Measurements from ENCODE around the gene GUF1.

GUF1 gene

DNA sequence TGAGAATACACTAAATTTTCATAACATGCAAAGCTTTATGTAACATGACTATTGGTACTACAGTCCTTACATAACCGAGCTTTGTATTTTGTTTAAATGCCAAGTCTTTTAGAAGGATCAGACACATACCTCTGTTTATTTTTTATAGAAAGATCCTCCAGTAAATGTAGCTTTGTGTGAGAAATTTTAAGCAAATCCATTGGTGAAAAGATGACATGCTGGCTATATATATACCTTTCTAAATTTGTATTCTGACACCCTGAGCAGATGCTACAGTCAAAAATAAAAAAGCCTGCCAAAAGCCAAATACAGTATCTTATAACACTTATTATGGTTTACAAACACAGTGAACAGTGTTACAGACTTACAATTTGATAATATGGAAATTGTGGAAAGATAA, 26.8 kb upstream of the GUF1 start, which contains the start of gene YIPF7:
Gene YIPF7 (minus strand): TSS at position 201 of the 400 bp plus-strand sequence. CDS start 1,525 bp downstream, outside the sequence.
- DNase-seq (ENCODE audit: low read depth): no peak
- no peak within 1 kb of the TSS for H3K4me3 ChIP-seq (ENCODE audit: low read depth, low read length)
- TF ChIP-seq, protein P1, sequence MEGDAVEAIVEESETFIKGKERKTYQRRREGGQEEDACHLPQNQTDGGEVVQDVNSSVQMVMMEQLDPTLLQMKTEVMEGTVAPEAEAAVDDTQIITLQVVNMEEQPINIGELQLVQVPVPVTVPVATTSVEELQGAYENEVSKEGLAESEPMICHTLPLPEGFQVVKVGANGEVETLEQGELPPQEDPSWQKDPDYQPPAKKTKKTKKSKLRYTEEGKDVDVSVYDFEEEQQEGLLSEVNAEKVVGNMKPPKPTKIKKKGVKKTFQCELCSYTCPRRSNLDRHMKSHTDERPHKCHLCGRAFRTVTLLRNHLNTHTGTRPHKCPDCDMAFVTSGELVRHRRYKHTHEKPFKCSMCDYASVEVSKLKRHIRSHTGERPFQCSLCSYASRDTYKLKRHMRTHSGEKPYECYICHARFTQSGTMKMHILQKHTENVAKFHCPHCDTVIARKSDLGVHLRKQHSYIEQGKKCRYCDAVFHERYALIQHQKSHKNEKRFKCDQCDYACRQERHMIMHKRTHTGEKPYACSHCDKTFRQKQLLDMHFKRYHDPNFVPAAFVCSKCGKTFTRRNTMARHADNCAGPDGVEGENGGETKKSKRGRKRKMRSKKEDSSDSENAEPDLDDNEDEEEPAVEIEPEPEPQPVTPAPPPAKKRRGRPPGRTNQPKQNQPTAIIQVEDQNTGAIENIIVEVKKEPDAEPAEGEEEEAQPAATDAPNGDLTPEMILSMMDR (IDR thresholded peaks at IDR 0.05; ENCODE audit: insufficient read depth, low read depth, low read length, missing control alignments): no peak

DNA sequence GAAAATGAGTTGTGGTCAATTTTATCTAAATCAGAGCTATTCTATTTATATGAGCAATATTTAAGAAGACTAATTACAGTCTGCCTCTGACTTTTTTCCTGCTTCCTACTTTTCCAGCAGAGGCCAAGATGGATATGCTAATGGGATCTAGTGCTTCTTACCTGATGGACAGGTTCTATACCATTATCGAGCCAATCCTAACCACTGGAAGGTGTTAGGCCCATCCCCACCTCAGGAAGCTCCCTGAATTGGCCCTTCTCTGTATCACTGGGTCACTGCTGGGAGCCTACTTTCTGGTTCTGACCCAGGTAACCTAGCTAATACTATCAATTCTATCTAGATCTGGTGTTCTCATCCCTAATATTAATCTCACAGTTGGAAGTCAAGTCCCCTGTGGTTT, 26.2 kb upstream of the GUF1 start:
- DNase-seq (ENCODE audit: low read depth): no peak
- no peak overlapping the region for H3K4me3 ChIP-seq (ENCODE audit: low read depth, low read length)
- TF ChIP-seq, protein P1 (IDR thresholded peaks at IDR 0.05; ENCODE audit: insufficient read depth, low read depth, low read length, missing control alignments): no peak

DNA sequence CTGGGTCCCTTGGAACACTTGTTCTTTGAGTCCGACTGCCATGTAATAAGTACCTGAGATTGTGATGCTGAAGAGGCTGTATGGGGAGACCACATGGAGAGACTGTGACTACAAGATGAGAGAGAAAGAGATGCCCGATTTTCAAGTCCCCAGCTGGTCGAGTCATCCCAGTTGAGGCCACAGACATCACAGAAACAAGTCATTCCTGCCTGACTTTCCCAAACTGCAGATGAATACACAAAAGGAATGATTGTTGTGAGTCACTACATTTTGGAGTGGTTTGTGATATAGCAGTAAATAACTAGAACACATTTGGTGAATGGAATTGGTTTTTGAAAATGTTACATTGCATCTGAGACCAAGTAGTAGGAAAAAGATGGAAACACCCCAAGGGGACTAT, 17.8 kb upstream of the GUF1 start:
- H3K4me3 ChIP-seq (ENCODE audit: low read depth, low read length): no peak overlapping the region
- DNase-seq (ENCODE audit: low read depth): no peak
- TF ChIP-seq, protein P1 (IDR thresholded peaks at IDR 0.05; ENCODE audit: insufficient read depth, low read depth, low read length, missing control alignments): no peak

DNA sequence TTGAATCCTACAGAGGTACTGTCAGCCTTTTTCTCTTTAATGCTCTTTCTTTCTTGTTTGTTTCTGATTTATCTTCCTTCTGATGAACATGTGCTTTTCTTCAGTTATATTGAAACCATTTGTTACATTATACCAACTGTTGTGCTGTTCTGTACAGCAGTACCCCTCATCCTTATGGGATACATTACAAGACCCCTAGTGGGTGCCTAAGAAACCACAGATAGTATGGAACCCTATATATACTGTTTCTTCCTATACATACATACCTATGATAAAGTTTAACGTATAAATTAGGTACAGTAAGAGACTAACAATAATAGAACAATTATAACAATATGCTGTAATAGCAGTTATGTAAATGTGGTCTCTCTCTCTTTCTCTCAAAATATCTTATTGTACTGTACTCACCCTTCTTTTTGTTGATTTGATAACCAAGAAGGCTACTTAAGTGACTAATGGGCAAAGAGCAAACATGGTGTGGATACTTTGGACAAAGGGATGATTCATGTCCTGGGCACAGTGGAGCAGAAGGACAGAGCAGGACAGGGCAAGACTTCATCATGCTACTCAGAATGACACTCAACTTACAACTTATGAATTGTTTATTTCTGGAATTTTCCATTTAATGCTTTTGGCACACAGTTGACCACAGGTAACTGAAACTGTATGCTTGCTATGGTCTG, 16.1 kb upstream of the GUF1 start:
- TF ChIP-seq, protein P1 (IDR thresholded peaks at IDR 0.05; ENCODE audit: insufficient read depth, low read depth, low read length, missing control alignments): no peak
- DNase-seq (ENCODE audit: low read depth): no peak
- no peak overlapping the region for H3K4me3 ChIP-seq (ENCODE audit: low read depth, low read length)

DNA sequence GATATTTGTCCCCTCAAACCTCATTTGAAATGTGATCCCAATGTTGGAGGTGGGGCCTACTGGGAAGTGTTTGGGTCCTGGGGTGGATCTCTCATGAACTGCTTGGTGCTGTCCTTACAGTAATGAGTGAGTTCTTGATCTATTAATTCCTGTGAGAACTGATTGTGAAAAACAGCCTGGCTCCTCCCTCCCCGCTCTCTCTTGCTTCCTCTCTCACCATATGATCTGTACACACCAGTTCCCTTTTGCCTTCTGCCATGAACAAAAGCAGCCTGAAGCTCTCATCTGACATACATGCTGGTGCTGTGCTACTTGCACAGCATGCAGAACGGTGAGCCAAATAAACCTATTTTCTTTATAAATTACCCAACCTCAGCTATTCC, 15.6 kb upstream of the GUF1 start:
- H3K4me3 ChIP-seq (ENCODE audit: low read depth, low read length): no peak overlapping the region
- DNase-seq (ENCODE audit: low read depth): peak; percentile 29
- TF ChIP-seq, protein P1 (IDR thresholded peaks at IDR 0.05; ENCODE audit: insufficient read depth, low read depth, low read length, missing control alignments): no peak

DNA sequence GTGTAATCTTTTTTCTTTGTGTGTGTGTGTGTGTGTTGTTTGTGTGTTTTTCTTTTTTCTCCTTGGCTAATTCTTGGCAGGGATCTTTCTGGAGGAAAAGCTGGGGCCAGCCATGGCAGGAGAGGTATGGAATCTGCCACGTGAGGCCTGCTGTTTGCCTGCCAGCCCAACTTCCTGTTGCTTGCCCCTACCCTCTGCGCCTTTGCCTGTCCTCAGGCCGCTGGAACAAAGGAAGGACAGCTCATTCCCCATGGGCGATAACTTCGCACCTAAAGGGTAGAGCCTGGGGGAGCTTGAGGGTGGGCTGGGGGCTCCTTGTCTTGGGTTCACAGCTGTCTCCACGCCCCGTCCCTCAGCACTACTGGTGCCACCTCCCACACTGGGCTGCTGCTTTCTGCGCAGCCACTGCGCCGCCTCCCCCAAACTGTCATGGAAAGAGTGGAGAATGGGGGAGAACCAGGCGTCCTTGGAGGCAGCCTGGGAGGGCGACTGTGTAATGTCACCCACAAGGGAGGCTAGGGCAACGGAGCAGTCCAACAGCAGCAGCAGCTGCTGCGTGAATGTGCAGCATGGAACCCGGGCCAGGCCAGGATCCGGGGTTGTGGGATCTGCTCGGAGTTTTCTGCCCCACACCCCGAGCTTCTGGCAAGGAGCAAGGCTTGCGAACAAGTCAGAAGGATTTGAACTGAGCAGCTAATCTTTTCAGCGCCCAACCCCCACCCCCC, 14.5 kb upstream of the GUF1 start:
- DNase-seq (ENCODE audit: low read depth): no peak
- TF ChIP-seq, protein P1 (IDR thresholded peaks at IDR 0.05; ENCODE audit: insufficient read depth, low read depth, low read length, missing control alignments): no peak

More for the DNA sequence above, 14.5 kb upstream of the GUF1 start:
- H3K4me3 ChIP-seq (ENCODE audit: low read depth, low read length): no peak overlapping the region
